ENCODE results near the gene HDLBP.
"Not testable (repeated sequence)": the region's sequence is repeated elsewhere in the genome, so short reads cannot be mapped to it uniquely, and the experiment has no call there.

Gene HDLBP

DNA sequence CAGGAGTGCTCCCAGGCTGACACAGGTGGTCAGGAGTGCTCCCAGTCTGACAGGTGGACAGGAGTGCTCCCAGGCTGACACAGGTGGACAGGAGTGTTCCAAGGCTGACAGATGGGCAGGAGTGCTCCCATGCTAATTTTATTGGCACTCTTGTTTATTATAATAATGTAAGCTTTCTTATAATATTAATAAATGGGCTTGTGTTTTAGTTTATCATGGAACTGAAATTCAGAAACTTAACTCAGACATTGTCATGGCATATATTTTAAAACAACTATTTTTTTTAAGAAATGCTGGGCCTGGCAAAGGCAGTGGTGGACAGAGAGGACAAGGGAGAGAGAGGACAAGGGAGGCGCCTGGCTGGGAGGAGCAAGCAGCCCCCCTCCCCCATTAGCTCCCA is 108.3 kb downstream of the HDLBP start:
- no peak for DNase-seq

DNA sequence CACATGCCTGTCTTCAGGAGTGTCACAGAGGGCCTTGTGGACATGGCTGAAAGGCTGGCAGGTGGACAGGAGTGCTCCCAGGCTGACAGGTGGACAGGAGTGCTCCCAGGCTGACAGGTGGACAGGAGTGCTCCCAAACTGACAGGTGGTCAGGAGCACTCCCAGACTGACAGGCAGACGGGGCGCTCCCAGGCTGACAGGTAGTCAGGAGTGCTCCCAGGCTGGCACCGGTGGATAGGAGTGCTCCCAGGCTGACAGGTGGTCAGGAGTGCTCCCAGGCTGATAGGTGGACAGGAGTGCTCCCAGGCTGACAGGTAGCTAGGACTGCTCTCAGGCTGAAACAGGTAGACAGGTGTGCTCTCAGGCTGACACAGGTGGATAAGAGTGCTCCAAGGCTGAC is 110.4 kb downstream of the HDLBP start:
- DNase-seq: no peak

DNA sequence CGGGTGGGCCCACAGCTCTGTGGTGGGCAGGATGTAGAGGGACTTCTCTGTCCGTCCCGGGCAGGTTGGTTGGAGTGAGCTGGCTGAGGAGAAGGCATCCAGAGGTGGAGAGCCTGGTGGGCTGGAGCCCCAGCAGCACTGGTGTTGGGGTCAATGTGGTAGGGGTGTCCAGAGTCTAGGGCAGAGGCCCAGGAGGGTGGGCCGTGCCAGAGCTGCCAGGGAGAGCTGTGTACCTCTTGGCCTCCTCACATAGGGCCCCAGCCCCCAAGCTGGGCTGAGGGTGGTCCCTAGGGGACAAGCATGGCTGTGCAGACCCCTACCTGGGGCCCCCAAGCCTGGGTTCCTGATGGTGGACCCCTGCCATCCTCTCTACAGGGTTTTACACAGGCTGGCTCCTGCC is 111.0 kb downstream of the HDLBP start:
- DNase-seq: no peak

DNA sequence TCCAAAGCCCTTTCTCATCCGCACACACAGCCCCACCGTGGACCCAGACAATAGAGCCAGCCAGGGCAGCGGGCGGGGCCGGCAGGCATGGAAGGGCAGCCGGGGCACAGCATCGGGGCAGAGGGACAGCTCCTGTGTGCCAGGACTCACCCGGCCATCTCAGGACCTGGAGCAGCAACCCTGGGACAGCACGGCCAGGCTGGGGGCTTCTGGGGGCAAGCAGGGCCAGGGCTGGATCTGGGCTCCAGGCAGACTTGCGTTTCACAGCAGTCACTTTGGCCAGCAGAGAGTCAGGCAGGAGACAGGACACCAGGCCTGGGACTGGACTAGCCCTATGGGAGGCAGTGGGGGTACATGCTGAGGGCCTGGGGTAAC is 111.5 kb downstream of the HDLBP start:
- no peak for DNase-seq

DNA sequence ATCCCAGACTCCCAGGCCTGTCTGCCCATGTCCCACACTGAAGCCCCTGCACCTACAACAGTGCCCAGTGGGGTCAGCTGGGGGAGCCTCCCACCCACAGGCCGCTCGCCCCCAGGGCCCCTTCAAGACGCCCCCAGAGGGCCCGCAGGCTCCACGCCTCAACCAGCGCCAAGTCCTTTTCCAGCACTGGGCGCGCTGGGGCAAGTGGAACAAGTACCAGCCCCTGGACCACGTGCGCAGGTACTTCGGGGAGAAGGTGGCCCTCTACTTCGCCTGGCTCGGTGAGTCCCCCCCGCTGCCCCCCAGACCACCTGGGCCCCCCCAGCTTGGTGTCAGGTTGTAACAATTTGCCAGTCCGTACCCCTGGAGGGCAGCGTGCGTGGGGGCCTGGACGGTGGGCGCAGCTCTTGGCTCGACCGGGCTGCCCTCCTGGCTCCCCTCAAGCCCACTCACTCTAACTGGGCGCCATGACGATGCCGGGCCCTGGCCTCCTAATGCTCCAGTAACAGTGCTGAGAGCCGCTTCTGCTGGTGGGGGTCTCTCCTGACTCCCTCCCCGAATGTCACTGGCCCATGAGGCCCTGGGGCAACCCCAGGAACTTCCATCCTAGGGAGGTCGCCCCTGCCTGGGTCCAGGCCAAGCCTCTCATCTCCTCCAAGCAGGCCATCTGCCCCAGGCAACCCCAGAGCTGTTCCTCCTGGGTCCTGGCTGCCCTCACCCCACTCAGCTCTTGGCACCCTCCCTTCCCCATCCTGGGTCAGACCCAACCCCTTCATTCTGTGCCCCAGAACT is 112.1 kb downstream of the HDLBP start:
- DNase-seq: no peak

DNA sequence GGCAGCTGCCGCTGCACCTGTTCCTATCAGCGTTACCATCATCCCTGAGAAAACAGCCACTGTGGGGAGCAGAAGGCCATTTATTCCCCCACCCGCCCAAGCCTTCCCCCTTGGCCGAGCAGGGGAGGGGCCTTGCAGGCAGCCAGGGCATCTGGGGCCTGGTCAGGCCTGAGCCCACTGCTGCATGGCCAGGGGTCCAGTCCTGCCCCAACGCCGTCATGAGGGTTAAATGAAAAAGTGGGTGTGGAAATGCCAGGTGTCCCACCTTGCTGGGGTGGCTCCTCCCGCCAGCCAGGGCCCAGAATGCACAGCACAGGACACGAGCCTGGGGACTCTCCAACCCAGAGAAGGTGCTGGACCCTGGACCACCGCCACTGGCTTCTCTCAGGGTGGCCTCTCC is 112.8 kb downstream of the HDLBP start:
- no peak for DNase-seq

DNA sequence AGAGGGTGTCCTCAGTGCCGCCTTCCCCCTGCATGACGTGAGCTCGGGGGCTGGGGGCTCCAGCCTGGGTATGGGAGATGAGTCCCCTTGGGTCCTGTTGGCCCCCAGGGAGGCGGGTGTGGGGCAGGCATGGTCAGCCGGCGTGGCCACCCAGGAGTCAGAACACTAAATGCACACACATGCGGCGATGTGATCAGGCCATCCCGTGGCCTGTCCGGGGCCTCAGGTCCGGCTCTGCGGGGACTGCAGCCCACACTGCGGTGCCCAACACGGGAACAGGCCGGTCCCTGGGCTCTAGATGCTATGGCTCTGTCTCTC is 113.2 kb downstream of the HDLBP start:
- no peak for DNase-seq

DNA sequence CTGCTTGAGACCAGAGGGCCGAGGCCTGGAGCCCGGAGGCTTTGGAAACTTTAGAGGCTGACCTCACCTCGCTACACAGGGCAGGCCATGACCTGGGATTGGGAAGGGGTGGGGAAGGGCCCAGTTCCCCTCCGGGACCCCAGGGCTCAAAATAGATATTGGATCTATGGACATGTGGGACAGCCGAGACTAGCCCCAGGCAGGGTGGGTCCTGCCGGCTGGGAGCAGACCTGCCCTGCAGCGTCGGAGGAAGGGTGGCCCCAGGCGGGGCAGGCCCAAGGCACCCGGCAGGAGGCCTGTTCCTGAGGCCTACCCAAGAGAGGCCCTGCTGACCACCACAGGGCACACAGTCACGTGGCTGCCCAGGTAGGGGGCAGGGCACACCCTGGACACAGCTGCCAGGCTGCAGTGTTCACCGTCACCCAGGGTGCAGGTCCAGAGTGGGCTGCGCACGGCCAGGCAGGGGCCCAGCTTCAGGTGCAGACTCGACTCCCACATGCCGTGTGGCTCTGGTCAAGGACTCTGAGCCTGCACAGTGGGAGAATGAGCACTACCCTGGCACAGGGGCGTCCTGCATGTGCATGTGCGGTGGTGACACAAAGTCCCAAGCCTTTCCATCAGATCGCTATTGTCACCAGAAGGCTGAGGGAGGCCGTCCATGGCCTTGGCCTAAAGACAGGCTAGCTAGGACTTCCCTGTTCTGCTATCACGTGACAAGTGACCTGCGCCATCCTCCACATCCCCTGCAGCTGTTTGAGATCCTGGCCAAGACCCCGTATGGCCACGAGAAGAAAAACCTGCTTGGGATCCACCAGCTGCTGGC is 113.8 kb downstream of the HDLBP start:
- DNase-seq: no peak

DNA sequence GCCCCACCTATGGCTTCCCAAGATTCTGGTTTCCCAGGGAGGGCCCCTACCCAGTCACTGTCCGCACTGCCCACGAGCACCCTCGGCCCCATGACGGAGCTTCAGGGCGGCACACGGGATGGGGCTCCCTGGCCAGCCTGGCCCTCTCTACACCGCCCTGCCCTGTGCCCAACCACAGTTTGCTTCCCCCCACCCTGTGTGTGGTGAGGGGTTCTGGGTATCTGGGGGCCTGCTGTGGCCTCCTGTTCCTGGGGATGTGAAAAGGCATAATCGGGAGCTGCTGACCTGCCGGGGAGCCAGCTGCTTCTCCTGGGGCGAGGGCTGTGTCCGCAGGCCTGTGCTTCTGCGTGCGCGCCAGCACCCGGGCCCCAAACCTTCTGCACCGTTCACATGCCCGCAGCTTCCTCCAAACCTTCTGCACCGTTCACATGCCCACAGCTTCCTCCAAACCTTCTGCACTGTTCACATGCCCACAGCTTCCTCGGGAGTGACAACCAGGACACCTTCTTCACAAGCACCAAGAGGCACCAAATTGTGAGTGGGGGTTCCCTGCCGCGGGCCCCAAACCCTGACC is 114.6 kb downstream of the HDLBP start:
- DNase-seq: no peak

DNA sequence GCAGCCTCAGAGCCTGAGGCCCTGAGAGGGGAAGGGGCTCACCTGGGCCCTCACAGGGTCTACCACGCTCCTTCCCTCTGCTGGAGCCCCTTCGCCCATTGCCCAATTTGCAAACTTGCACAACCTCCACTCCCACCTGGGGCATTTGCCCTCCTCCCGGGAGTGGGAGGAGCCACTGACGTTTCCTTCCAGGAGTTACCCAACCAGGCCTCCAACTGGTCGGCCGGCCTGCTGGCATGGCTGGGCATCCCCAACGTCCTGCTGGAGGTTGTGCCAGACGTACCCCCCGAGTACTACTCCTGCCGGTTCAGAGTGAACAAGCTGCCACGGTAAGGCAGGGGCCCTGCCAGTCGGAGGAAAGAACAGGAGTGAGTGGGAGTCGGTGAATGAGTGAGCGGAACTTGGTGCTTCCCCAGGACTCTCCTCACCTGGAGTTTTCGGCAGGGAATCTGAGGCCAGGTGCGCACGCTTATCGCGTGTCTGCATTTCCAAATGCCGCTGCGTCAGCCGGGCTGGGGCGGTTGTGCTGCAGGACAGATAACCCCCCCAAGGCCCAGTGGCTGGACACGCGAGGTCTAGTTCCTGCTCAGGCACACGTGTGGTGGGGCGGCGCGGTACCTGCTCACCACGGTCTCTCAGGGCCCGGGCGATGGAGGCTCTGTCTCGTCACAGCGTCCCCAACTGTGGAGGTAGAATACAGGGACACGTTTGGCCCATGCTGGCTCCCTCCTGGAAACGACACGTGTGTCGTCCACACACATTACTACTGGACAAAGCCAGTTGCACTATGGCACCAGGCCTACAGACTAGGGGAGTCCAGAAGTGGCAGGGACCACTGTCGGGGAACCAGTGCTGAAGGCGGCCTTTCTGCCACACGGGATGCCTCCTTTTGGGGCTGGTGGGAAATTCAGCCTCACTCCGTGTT is 115.3 kb downstream of the HDLBP start:
- no peak for DNase-seq

DNA sequence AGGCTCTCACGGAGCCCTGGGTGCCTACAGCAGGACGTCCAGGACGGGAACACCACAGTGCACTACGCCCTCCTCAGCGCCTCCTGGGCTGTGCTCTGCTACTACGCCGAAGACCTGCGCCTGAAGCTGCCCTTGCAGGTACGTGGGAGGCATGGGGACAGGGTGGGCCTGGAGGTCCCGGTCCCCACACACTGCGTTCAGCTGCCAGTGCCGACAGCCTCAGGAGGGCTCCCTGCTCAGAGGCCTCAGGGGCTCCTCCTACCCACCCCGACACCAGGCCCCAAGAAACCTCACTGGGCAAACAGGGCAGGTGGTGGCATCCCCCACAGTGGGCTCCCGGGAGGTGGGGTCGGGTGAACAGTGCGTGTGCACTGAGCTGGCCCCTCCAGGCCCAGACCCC is 116.2 kb downstream of the HDLBP start:
- DNase-seq: no peak

DNA sequence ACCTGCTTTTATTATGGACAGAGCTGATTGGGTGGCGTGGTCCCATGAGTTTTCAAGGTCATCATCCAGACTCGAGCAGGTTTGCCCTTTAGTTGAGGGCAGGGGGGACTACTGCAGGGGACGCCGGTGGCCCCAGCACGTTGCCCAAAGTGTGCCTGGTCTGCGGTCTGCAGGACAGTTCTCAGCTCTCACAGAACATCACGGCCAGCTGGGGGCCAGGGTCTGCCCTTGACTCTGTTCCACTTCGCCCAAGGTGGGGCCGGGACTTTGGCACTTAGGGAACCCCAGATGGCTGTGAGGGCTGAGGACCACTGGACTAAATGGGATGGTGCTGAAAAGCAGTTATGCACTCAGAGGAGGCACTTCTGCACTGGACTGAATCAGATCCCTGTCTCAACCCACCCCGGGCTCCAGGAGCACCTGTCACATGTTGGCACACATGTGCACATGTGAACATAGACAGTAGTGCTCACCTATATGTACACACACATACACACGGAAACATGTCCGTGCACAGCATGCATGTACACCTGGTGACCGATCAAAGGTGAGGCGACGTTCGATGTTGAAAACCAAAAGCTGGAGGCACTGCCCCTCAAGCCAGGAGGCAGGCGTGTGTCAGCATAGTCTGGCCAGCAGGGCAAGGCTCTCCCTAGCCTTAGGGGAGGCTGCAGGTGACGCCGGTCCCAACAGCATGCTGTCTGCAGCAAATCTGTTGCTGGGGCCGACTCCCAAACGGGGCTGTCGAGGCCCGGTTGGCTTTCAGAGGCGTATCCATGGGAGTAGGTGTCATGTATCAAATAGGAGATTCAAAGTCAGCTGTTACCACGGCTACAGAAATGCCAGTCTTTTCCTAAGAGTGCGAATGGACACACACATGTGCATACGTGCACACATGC is 116.8 kb downstream of the HDLBP start:
- no peak for DNase-seq

DNA sequence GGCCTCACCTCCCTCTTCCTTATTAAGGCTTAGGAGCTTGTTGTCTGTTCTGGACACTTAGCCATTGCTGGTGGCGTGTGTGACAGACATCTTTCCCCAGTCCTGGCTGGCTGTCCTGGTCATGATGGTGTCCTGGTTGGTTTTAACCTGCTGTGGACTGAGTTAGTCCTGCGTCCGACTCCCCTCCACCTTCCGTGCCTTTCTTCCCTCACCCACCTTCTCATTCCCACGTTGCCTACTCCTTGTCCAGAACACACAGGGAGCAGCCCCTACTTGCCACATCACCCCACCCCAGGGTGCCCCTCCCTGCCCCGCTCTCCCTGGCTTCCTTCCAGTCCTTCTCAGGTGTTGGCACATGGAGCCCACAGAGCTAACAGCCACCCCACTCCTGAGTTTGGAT is 117.5 kb downstream of the HDLBP start:
- no peak for DNase-seq

DNA sequence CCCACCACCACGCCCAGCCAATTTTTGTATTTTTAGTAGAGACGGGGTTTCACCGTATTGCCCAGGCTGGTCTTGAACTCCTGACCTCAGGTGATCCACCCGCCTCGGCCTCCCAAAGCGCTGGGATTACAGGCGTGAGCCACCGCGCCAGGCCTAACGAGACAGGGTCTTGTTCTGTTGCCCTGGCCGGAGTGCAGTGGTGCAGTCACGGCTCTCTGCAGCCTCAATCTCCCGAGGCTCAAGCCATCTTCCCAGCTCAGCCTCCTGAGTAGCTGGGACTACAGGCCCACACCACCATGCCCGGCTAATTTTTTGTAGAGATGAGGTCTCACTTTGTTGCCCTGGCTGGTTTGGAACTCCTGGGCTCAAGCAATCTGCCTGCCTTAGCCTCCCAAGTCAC is 118.2 kb downstream of the HDLBP start:
- DNase-seq: not testable (repeated sequence)

DNA sequence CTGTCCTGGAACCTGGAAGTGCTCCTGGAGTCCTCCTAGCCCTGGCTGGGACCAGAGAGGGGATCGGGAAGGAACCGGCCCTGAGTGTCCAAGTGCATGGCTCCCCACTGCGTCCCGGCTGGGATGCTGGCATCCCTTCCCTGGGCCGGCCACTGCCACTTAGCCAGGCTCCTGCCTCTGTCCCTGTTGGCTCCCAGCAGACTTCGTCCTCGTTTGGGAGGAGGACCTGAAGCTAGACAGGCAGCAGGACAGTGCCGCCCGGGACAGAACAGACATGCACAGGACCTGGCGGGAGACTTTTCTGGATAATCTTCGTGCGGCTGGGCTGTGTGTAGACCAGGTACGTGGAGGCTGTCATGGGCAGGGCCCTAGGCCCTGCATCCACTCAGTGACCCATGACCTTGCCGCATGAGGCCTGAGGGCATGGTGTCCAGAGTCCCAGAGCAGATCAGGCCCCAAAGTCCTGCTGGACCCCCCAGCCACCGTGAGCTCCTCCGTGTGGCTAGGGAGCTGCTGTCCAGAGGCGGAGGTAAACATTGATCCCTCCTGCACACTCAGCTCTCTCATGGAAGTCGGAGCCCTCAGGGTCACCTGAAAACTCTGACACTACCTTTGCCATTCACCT is 119.9 kb downstream of the HDLBP start:
- no peak for DNase-seq

DNA sequence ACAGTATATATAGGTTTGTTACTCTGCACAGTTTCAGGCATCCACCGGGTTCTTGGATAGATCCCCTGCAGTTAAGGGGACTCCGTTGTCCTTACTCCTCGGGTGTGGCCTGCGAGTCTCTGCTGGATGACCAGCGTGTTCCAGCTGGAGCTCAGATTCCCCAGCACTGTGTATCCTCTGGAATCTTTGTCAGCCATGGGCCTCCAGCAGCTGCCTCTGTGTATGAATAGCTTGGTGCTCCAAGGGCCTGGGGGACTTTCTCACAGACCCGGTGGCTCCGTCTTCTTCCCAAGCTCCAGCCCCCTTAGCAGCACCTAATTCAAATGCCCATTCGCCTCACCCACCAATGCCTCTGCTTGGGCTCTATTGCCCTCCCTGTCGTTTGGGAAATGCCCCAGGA is 120.7 kb downstream of the HDLBP start:
- DNase-seq: no peak

DNA sequence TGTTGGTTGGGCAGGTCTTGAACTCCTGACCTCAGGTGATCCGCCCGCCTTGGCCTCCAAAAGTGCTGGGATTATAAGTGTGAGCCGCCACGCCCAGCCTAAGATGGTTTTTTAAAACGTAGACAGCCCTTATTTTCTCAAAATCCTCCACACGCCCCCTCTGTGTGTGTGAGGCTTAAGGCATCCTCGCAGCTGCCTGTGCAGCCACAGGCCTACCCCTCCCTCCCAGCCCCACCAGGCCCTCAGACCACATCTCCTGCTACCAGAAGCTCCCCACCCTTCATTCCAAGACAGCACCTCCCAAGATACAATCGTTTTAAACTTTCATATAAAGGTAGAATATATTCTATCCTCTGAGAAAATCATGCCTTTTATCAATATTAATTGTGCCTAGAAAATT is 122.2 kb downstream of the HDLBP start:
- no peak for DNase-seq

DNA sequence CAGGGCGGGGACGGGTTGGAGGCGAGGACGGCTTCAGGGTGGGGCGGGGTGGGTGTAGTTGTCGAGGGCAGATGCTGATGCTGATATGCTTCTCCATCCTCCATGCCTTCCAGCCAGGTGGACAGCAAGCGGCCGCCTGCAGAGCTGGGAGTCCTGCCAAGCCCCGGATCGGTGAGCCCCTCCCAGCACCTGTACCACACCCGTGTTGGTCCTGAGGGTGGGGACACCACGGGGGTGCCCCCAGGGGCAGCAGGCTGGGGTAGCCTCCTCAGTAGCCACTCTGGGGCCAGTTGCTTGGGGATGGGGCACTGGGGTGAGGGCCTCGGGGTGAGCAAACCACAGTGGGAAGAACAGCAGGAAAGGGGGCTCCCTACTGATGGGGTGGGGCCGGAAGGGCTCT is 124.4 kb downstream of the HDLBP start:
- DNase-seq: no peak

DNA sequence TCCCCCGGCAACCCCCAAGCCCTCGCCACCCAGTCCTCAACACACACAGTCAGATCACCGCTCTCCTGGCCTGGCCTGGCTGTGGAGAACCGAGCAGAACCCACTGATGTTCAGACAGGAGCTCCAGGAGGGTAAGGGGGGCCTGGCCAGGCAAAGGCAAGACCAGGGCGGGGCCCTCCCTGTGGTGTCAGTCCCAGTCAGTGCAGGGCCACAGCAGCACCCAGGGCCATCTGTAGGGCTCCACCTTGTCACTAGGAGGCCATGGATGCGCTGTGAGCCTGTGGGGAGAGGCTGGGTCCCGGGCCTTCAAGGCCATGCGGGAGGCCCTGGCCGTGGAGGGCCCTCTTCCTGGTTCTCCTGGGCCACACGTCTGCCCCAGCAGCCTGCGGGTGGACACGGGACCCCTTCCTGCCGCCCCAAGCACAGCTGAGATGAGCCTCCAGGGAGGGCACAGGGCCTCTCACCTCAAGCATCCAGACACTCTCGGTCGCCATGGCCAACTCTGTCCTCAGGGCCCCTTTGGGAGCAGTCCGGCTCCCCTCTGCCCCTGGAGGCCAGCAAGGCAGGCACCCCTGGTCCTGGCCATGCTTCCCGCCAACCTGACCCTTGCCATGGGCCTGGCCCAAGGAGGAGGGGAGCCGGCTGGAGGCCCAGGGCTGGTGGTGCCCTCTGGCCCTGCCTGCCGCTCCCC is 125.0 kb downstream of the HDLBP start:
- DNase-seq: no peak

DNA sequence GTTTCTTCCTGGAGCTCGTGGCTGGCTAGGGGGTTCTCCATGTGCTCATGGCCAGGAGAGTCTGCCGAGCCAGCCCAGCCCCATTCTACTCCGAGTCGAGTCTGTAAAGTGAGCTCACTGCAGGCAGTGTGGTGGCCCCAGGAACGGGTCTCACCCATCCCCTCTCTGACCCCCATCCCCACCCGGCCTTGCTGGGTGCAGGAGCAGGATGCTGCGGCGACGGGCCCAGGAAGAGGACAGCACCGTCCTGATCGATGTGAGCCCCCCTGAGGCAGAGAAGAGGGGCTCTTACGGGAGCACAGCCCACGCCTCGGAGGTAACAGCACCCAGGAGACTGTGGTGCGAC is 125.6 kb downstream of the HDLBP start:
- no peak for DNase-seq

All from CD4-positive, alpha-beta T cell treated with Interleukin-4 for 1 hour (primary cell).